GM15510 (cell line): ENCODE results near the gene RASSF1.

Source experiments
- POLR2A ChIP-seq: IDR thresholded peaks from 3 replicates; pipeline ENCODE4 v1.6.1; 2011; ENCODE audit warnings: borderline replicate concordance; ENCODE audit not compliant: insufficient read length; ENCODE audit errors: extremely low read depth

RASSF1 gene, protein sequence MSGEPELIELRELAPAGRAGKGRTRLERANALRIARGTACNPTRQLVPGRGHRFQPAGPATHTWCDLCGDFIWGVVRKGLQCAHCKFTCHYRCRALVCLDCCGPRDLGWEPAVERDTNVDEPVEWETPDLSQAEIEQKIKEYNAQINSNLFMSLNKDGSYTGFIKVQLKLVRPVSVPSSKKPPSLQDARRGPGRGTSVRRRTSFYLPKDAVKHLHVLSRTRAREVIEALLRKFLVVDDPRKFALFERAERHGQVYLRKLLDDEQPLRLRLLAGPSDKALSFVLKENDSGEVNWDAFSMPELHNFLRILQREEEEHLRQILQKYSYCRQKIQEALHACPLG

DNA sequence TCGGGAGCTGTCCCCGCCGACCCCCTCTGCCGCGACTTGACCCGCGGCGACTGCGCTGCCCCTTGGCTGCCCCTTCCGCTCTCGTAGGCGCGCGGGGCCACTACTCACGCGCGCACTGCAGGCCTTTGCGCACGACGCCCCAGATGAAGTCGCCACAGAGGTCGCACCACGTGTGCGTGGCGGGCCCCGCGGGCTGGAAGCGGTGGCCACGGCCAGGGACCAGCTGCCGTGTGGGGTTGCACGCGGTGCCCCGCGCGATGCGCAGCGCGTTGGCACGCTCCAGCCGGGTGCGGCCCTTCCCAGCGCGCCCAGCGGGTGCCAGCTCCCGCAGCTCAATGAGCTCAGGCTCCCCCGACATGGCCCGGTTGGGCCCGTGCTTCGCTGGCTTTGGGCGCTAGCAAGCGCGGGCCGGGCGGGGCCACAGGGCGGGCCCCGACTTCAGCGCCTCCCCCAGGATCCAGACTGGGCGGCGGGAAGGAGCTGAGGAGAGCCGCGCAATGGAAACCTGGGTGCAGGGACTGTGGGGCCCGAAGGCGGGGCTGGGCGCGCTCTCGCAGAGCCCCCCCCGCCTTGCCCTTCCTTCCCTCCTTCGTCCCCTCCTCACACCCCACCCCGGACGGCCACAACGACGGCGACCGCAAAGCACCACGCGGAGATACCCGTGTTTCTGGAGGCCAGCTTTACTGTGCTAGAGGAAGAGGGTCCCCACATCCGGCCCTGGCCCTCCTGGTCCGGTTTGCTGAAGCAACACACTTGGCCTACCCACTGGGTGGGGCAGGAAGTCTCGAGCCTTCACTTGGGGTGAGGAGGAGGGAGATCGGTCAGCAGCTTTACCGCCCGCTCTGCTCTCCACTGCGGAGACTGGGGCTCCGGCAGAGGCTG is at the start of gene RASSF1:
TSS of gene RASSF1 (minus strand) at position 389 of the 882 bp plus-strand sequence. CDS start at position 358, 31 bp downstream.
- TF ChIP-seq POLR2A, result peak; percentile 83

DNA sequence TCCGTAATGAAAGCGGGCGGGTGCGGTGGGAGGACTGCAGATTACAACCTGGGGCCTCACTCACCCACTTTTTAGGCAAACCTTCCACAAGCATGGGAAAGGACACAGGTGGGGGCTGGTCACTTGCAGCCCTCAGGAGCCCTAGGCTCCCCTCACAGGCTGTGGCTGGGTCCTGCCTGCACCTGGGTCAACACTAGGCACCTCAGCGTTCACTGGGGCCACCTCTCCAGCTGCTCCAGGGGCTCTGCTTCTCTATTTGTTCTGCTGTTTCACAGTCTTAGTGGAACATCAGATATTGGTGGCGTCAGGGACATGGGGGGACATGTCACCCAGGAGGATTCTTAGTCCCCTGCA is 48.8 kb upstream of the RASSF1 start:
- no peak for TF ChIP-seq POLR2A

DNA sequence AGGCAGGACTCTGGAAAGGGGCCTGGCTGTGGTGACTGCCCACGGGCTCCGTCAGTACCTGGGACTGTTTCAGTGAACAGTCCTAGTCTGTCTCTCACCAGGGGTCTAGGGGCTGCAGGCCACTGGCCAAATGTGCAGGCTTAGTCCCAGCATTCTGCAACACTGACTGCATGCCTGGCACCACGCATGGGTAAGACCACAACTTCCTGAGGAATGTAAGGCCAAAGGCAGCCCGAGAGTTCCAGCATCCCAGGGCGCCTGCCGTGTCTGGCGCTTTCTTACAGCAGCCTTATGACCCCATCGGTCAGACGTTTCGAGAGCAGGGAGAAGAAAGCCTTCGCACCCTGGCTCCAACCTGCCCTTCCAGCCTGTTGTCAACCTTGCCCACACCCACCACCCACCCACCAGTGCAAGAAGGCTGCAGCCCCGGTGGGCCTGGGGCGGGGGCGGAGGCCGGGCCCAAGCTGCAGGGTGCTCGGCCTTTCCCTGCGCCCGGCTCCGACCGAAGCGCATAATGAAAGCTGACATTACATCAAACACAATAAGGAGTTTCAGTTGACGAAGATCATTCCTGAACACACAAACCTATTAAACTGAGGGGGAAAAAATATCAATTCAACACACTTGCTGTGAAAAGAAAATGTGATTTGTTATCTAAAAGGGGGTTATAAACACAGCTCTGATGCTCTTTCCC is 48.2 kb upstream of the RASSF1 start:
- TF ChIP-seq POLR2A, result no peak

DNA sequence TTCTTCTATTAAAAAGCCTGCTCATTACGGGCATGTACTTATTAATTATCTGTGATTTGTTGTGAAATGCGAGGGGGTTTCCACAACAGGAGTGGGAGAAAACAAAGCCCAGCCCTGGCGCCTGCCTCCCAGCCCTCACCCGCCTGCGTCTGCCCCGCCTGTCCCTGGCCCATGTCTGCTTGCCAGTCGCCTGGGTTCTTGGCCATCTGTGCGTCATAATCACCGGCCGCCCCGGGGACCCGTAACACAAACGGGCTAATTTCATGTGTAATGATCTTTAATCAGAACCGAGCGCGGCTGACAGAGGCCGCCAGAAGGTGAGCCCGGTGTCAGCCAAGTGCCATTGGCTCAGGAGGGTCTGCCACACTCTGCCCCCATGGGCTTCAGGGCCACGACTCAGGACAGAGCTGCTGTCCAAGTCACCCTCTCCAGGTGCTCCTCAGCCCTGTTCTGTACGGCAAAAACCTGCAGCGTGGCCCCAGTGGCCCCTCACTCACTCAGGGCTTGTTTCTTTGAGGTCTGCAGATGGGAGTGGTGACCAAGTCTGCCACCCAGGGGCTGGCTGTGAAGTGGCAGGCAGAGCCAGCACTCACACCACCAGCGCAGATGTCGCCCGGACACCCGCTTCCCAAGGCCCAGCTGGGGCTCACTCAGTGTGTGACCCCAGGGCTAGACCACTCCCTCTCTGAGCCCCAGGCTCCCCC is 47.5 kb upstream of the RASSF1 start:
- no peak for TF ChIP-seq POLR2A

DNA sequence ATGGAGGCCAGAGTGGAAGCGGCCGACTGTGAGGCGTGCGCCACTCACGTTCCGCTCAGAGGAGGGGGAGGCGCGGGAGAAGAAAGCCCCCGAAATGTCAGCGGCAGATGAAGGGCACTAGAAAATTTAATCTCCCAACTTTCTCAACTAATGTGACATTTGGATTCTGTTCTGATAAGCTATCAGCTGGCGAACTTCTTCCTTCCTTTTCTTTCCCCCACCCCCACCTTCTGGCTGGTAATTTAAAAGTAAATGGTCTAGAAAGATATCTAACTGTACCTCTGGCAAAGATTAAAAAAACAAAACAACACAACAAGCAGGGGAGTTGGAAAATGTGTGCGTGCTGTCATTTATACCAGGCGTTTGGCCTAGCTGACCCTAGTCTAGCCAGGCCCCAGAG is 45.1 kb upstream of the RASSF1 start:
- TF ChIP-seq POLR2A, result no peak

DNA sequence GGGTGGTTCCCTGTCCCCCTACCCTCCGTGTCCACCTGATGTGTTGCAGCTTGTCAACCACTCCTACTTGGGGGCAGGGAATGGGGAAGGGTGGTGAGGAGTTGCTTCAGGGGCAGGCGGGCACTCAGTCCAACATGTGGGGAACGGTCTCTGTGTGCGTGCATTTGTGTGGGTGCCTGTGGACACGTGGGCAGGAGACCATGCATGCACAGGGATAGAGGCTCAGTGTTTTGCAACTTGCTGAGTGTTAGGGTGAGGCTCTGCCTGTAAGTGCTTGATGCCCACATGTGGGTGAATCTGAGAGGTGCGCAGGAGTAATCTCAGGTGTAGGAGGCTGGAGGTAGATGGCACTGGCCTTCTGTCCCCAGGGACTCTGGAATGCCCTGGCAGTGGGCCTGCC is 43.1 kb upstream of the RASSF1 start:
- no peak for TF ChIP-seq POLR2A

DNA sequence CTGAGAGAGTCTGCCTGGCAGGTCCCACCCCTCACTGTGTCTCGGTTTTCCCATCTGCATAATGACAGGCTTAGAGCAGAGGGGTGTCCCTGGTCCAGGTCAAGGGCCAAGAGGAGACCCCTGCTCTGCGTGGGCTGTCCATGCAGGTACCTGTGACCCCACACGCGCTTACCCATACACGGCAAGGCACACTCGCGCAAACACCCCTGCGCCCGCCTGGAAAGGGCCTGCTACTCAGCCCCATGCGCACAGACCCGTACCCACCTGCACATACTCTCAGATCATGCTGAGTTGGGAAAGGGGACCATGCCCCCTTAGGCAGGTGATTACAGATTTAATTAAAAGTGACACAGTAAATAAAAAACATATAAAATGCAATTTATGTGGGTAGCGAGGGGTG is 42.1 kb upstream of the RASSF1 start:
- TF ChIP-seq POLR2A, result no peak

DNA sequence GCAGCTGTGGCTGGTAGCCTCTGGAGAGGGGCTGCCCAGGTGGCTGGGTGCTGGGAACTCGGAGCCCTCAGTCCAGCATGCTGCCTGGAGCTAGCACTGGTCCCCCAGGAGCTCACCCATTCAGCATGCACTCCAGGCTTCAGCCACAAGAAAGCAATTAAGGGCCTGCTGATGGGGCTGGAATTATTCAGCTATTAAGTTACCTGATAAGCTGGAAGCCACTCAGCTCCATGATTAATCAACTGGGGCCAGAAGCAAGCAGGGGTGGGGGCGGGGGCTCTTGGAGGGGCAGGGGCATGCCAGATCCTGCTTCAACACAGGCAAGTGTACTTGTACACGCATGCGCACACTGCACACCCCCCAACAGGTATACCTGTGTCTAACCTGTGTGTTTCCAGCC is 40.7 kb upstream of the RASSF1 start:
- TF ChIP-seq POLR2A, result no peak

DNA sequence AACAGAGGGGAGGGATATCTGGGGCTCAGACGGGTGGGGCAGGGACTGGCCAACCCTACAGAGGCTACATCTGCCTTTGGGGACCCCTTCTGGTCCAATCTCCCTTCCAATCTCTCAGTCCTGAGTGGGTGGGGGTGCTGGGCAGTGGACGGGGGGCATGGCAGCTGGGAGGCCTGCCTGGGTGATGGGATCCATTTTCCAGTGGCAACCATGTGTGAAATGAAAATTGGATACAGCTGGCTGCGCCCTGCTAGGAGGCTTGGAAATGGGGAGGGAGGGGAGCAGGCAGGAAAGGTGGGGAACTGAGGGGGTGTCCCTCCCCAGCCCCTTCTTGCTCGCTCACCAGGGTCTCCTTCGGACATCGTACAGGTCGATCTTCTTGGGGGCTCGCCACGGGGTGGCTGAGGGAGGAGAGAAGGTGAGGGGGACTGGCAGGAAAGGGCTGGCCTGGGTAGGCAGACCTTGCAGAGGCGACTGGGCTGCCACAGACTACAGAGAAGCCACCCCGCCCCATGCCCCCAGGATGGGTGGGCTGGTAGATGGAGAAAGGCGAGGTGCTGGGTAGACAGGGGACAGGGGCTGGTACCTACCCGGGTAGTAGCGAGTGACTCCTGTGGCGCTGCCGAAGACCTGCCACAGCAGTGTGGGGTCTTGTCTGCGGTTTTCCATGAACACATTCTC is 39.9 kb upstream of the RASSF1 start:
- TF ChIP-seq POLR2A, result no peak

DNA sequence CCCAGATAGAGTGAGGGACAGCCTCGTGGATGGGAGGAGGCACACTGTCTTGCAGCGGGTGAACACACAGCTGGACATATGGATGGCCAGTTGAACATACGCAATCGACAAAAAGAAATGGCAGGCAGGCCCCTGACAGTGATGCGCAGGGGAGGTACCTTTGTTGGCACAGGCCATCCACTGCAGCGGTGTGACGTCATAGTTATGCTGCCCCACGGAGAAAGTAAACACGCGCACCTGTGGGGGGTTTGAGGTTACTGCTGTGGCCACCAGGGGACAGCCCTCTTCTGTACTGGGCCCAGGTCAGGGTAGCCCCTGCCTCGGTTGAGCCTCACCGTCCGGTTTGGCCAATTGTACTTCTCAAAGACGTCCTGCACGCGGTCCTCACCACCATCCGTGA is 38.1 kb upstream of the RASSF1 start:
- no peak for TF ChIP-seq POLR2A

DNA sequence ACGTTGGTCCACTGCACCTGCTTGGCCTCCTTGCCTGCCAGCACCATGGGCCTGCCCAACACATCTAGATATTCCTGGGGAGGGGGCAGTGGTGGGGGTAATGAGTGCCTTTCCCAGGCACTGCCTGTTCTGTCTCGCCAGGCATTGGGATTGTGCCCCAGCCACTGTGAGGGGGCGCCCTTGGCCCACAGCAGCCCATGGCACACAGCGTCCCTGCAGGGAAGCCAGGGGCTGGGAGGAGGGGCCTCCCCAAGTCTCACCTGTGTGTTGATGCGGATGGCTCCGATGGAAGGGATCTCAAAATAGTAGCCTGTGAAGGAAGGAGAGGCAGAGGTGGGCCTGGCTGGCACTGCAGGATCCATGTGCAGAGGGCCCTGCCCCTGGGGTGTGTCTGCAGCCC is 37.4 kb upstream of the RASSF1 start:
- no peak for TF ChIP-seq POLR2A

DNA sequence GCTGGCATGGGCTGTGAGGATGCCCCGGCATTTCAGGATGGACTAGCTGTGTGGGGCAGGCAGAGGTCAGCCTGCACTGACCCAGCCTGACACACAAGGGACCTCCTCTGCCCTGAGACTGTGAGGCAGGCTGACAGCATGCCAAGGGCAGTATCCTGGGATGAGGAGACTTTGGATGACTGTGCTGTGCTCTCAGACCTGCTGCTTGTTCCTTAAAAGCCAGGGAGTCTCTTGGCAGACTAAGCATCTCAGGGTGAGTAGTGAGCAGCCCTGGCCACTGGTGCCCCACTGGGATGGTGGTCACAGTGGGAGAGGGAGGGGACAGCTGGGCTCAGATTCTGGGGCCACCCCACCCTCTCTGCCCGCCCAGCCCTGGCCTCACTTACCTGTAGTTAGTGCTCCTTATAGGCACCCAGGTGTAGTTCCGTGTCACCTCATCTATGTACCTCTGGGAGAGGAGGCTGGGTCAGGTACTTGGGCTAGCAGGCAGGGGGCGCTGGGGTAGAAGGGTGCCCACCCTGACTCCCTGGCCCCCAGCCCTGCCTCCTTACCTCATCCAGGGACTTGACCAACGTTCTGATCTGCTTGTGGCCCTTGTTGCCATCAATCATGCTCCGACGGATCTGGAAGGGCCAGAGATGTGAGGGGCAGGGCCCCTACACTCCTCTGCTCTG is 34.8 kb upstream of the RASSF1 start:
- TF ChIP-seq POLR2A, result no peak

DNA sequence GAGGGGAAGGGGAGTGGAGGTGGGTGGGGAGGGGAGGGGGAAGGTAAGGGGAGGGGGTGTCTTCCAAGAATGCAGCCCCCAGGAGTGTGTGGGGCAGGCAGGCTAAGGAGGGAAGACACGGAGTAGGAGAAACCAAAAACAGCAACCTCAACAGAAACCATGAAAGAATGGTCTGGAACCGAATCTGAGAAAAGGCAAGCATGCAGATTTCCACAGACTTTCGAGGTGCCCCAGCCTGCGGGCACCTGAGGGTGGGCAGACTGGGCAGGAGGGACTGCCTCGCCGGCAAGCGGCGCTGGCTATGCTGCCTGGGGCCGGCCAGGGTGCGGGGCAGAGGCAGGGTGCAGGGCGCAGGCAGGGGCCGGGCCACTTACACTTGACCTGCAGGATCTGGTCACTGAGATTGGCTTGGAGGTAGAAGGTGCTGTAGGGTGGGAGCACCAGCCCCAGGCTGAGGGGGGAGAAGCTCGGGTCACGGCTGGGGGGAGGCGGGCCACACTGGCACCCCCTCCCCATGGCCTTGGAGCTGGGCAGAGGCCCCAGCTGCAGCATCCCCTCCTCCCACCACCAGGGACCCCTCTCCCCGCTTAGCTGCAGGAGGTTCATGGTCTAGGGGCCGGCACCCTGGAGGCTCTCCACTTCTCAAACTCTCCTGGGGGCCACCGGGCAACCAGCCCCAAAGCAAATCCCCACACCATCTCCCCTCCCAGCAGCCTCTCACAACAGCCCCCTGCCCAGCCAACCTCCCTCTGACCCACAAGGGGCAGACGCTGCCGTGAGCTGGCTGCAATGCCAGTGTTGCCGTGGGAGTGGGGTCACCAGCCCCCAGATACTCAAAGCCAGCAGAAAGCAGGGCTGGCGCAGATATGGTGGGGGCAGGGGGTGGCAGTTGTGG is 34.0 kb upstream of the RASSF1 start:
- no peak for TF ChIP-seq POLR2A
